ENCODE measurements around the gene PIR. TPM values are rescaled to one million over a fixed set of nuclear protein-coding genes. Genes with fewer than 3 reads are reported as not detected.

Gene PIR
- total RNA-seq, 1 donor from 2014 or later, result 45.0 TPM

DNA sequence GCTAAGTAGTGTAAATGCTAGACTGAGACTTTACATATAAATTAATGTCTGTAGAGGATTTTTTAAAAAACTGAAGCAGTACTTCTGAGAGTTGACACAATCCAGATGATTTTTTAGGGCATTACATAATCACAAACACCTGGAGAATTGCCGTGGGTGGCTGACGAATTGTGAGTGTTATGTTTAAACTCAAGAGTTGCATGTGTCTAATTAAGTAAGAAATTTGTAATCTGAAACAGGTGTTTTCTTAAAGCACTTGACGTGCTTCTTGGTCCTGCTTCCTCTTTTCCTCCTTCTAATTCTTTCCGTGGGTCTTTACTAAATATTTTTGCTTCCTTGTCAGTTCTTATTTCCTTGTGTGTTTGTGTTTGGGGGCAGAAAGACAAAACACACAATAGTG lies 27.8 kb downstream of the PIR start:
- Histone ChIP-seq H3K4me2 (no peak overlapping the region), H3K9ac (no peak overlapping the region), H3K4me3 (no peak overlapping the region), H3K79me2 (ENCODE audit: low read depth) (no peaks in the 10 kb centered on the region), H3K9me3 (ENCODE audit: low read depth) (no peaks in the 10 kb centered on the region), H4K20me1 (ENCODE audit: low read depth) (no peaks in the 10 kb centered on the region), H3F3A (ENCODE audit: low read depth) (no peaks in the 10 kb centered on the region), H3K27ac (no peak overlapping the region), H3K4me1 (peaks cover 4% of the 10 kb centered on the region), H3K27me3 (no peaks in the 10 kb centered on the region), H3K36me3 (no peaks in the 10 kb centered on the region), H2AFZ (replicated peaks) (no peak overlapping the region)
- H3K27ac Mint-ChIP-seq, result no peak overlapping the region
- no peak overlapping the region for H3K4me3 Mint-ChIP-seq
- no peaks in the 10 kb centered on the region for H3K9me3 Mint-ChIP-seq
- DNase-seq (ENCODE audit: low spot score), result no peak
- TF ChIP-seq, protein P1, sequence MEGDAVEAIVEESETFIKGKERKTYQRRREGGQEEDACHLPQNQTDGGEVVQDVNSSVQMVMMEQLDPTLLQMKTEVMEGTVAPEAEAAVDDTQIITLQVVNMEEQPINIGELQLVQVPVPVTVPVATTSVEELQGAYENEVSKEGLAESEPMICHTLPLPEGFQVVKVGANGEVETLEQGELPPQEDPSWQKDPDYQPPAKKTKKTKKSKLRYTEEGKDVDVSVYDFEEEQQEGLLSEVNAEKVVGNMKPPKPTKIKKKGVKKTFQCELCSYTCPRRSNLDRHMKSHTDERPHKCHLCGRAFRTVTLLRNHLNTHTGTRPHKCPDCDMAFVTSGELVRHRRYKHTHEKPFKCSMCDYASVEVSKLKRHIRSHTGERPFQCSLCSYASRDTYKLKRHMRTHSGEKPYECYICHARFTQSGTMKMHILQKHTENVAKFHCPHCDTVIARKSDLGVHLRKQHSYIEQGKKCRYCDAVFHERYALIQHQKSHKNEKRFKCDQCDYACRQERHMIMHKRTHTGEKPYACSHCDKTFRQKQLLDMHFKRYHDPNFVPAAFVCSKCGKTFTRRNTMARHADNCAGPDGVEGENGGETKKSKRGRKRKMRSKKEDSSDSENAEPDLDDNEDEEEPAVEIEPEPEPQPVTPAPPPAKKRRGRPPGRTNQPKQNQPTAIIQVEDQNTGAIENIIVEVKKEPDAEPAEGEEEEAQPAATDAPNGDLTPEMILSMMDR (IDR thresholded peaks at IDR 0.05), result no peak
- TF ChIP-seq EZH2 (IDR thresholded peaks at IDR 0.05), result no peak
- TF ChIP-seq EZH2phosphoT487 (IDR thresholded peaks at IDR 0.05), result no peak
- no peaks in the 10 kb centered on the region for H3K4me1 Mint-ChIP-seq
- H3K36me3 Mint-ChIP-seq, result peaks cover 3% of the 10 kb centered on the region
- no peaks in the 10 kb centered on the region for H3K27me3 Mint-ChIP-seq (ENCODE audit: insufficient read depth, low read depth)

DNA sequence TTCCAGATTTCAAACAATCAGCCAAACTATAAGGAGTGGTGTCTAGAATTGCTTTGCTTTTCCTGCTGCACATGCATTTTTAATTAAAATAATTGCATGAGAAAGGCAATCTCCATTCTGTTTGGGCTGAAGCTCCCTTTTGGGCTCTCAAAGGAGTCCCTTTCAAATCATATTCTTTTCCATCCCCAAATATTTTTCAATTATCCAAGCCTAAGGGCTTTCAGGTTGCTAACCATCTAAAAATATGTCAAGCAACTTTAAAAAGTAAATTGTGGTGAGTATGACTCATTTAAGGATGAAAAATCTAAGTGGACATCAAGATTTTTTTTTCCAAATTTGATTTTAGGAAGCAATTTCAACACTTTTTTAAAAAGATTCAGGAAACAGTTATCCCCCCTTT lies 28.4 kb downstream of the PIR start:
- DNase-seq (ENCODE audit: low spot score), result no peak
- TF ChIP-seq EZH2phosphoT487 (IDR thresholded peaks at IDR 0.05), result no peak
- TF ChIP-seq, protein P1 (IDR thresholded peaks at IDR 0.05), result no peak
- no peak for TF ChIP-seq EZH2 (IDR thresholded peaks at IDR 0.05)
- Mint-ChIP-seq H3K27ac (no peak overlapping the region), H3K27me3 (ENCODE audit: insufficient read depth, low read depth) (no peaks in the 10 kb centered on the region), H3K9me3 (no peaks in the 10 kb centered on the region), H3K4me3 (no peak overlapping the region), H3K4me1 (no peaks in the 10 kb centered on the region), H3K36me3 (peaks cover 4% of the 10 kb centered on the region)
- Histone ChIP-seq H3K9ac (no peak overlapping the region), H4K20me1 (ENCODE audit: low read depth) (no peaks in the 10 kb centered on the region), H3F3A (ENCODE audit: low read depth) (no peaks in the 10 kb centered on the region), H3K9me3 (ENCODE audit: low read depth) (no peaks in the 10 kb centered on the region), H3K4me2 (no peak overlapping the region), H3K27ac (no peak overlapping the region), H3K4me1 (peaks cover 4% of the 10 kb centered on the region), H3K4me3 (no peak overlapping the region), H2AFZ (replicated peaks) (no peak overlapping the region), H3K36me3 (no peaks in the 10 kb centered on the region), H3K79me2 (ENCODE audit: low read depth) (no peaks in the 10 kb centered on the region), H3K27me3 (no peaks in the 10 kb centered on the region)

DNA sequence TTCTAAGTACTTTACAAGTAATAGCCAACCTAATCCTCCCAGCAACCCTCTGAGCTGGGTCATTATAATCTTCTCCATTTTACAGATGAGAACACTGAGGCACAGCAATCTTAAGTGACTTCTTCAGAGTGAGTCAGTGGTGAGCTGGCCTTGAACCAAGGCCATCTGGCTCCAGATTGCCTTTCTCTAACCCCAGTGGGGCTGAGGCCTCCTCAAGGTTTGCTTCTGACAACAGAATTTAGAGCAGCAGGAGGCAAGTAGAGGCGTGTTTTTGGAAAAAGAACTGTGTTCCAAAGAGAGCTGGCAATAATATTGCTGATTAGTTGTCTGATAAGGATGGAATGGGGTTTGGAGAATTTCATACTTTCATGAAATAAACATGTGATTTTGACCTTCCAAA lies 41.2 kb downstream of the PIR start:
- no peak overlapping the region for H3K4me2 ChIP-seq
- Mint-ChIP-seq H3K27me3 (ENCODE audit: insufficient read depth, low read depth) (no peaks in the 10 kb centered on the region), H3K9me3 (no peaks in the 10 kb centered on the region), H3K36me3 (peaks cover 4% of the 10 kb centered on the region), H3K4me1 (peaks cover 18% of the 10 kb centered on the region), H3K27ac (no peak overlapping the region), H3K4me3 (no peak overlapping the region)
- no peaks in the 10 kb centered on the region for H3K79me2 ChIP-seq (ENCODE audit: low read depth)
- peaks cover 40% of the 10 kb centered on the region for H3K4me1 ChIP-seq
- no peak overlapping the region for H3K4me3 ChIP-seq
- H4K20me1 ChIP-seq (ENCODE audit: low read depth), result no peaks in the 10 kb centered on the region
- H3K27ac ChIP-seq, result no peak overlapping the region
- H3K36me3 ChIP-seq, result no peaks in the 10 kb centered on the region
- no peaks in the 10 kb centered on the region for H3K27me3 ChIP-seq
- H3F3A ChIP-seq (ENCODE audit: low read depth), result peaks cover 13% of the 10 kb centered on the region
- H3K9ac ChIP-seq, result no peak overlapping the region
- no peak overlapping the region for H2AFZ ChIP-seq (replicated peaks)
- H3K9me3 ChIP-seq (ENCODE audit: low read depth), result no peaks in the 10 kb centered on the region
- no peak for DNase-seq (ENCODE audit: low spot score)
- no peak for TF ChIP-seq EZH2 (IDR thresholded peaks at IDR 0.05)
- TF ChIP-seq, protein P1 (IDR thresholded peaks at IDR 0.05), result no peak
- TF ChIP-seq EZH2phosphoT487 (IDR thresholded peaks at IDR 0.05), result no peak
